HG03108 (cell line): ENCODE data around the gene HSBP1.
A peak's percentile ranks its signal among the peaks of the same experiment; 100 is the strongest.

Experiments used
- ATAC-seq: cut with Tn5 transposase; IDR thresholded peaks from one replicate; pipeline ENCODE4 v1.9.1; 2021; ENCODE audit warnings: moderate library complexity; ENCODE audit not compliant: unreplicated experiment

The HSBP1 gene

DNA sequence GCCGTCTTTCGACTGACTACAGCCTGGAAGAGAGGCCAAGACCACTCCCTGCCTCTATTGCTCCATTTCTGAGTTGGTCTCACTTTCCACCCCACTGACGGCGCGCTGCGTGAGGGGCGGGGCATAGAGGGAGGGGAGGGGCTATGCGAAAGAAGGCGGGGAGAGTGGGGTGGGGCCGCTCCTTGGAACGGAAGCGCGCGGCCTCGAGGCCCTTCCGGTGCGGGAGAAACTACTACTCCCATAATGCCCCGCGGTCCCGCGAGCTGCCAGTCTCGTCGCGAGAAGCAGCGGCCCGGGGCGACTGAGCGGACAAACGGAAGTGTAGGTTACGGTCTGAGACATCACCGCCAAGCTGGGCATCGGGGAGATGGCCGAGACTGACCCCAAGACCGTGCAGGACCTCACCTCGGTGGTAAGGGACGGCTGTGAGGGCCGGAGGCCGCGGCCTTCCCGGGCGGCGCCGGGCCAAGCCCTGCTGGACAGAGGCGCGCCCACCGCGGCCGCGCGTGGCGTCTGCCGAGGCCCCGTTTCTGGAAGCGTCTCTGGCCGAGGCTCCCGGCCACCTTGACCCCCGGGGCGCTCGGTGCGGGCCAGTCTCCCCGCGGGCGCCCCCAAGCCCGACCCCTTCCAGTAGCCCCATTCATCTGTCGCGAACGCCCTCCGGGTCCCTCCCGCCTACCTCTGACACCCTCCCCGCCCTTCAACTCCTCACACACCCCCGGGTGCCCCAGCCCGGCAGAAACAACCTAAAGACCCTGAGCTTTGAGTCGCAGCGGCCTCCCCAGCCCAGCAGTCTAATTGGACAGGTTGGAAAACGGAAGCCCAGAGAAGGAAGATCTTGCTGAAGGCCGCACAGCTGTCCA, at the start of gene HSBP1:
TSS of gene HSBP1 (plus strand) at position 269 of the 863 bp plus-strand sequence. CDS start at position 368, 99 bp downstream.
- ATAC-seq = peak; percentile 94

DNA sequence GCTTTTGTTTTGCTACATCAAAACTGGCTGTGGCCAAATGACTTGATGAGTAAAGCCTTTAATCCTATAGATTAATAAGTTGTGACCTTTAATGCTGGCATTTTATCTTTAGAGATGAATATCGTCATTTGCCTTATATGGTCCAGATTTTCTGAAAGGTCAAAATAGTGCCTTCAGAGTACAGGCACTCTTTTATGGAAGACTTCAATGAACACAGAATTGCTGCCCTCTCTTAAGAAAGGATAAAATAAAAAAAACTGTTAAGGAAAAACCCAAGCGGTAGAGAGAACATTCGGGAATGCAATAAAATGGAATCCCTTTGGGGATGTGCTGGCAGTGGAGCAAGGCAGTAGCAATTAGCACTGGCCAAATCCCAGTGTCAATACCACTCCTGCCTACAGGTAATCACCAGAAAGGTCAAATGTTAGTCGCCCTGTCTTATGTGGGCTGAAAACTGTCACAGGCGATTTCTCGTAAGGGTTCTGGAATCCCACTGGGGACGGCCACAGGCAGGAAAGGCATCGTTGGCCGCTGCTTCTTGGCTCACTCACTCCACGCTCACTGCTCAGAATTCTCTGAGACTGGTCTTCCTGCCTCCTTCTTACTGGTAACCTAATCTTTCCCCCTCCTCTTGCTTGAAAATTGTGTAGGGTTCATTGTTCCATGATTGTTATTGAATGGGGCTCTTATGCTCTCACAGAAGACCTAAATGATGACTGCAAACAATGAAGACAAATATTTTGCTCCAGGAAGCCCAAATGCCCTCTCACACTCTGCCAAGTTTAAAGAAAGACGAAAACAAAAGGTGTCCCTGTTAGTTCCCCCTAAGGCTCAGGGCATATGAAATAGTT, 45.4 kb upstream of the HSBP1 start:
- ATAC-seq = no peak

DNA sequence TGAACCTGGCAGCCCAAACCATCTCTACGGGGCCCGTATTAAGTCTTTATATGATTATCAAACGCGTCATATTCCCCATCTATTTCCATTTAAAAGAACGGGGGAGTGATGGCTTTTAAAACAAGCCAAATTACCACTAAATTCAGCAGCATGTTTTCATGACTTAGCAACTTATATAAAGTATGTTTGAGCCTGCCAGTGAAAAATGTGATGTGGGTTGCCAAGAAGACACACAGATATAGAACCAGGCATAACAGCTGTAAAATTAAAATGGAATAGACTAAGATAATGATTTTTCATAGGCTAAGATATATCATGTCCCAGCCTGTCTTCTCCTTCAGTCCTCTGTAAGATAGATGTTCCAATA, 44.8 kb upstream of the HSBP1 start:
- no peak for ATAC-seq

DNA sequence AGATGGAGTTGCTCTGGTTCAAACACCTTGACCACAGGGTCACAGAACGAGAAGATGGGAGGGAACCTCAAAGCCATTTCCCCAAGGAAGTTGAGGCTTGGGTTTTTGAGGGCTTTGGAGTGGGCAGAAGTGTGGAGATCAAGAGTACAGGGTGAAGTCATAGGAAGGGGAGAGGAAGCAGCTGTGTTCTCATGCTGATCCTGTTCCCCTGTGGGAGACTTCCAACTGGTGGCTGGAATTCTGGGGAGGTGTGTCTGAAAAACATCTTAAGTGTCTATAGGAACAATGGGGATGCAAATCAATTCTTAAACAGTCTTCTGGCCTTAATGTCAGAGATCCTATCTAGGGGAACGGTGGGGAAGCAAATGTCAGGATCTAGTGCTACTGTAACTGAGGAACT, 38.8 kb upstream of the HSBP1 start:
- no peak for ATAC-seq

DNA sequence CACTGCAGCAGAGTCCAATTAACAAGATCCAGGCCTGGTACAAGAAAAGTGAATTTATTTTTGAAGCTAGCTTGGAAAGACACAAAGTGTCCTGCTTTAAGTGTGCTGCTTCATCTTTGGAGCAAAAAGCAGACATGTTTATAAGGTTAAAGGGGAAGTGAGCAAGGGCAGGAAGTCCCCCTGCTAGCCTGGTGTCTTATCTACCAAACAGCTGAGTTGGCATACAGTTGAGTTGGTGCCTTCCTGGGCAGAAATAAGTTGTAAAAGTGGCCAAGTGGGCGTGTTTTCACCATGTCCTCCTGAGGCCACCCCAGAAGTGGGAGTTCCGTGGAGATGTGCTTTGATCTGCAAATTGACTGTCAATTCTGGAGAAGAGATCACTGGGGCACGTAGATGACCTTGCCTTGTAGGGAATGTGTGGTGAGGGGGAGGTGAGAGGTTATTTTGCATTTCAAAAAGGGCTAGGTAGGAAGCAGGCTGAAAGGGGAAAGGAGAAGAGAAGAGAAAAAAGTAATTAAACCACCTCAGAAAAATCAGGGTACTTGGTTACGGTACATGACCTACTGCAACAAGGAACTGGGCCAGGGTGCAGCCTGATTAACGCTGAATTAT, 38.3 kb upstream of the HSBP1 start:
- no peak for ATAC-seq

DNA sequence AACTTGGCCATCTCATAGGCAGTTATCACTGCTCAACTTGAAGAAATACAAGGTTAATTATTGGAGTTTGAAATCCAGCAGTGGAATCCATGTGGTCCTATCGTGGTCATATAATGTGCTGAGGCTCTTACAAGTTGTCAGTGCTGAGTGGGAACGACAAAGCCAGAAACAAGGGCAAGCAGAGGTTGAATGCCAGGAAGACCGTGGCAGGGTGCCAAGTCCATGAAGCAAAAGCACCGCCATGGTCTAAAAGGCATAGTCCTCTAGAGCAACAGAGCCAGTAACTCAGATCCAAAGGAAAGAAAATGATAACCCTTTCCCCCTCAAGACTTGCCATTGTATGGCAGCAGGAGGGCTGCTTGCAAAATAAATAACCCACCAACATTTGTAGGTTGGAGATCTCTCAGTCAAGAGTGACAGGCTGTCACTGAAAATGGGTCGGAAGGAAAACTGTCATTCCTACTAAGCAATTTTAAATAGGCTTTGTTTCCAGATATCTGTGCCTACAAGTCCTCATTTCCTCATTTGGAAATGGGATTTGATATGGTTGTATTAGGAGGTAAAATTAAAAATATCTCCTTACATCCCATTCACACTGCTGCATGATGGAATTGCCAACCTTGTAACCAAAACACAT, 36.4 kb upstream of the HSBP1 start:
- no peak for ATAC-seq

DNA sequence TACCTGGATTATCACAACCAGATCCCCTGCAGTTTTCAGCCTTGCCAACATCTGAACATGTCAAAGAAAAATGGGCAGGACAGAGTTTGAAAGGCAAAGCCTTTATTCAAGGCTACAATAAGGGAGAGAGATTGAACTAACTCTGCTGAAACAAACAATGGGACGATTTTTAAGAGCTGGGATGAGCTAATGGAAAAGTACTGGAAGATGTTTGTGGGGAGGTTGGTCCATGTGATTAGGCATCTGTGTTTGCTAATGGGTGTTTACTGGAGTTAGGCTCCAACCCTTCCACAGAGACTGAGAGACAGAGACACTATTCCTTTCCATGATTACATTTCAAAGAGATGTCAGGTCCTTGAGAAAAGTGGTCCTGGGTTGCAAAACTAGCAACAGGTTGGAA, 35.0 kb upstream of the HSBP1 start:
- ATAC-seq = no peak

DNA sequence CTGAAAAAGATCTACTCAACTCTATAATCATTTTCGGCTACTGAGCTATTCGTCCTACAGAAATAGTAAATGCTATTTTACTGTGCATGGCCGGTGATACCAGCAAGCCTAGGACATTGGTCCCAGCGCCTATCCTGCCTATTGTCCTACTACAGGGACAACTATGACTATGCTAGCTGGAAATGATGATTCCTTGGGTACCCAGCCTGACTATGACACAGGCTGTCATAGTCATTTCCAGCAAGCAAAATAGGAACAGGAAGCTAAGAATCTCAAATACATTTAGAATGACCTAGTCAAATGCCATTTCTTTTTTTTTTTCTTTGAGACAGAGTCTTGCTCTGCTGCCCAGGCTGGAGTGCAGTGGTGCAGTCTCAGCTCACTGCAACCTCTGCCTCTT, 33.7 kb upstream of the HSBP1 start:
- no peak for ATAC-seq

DNA sequence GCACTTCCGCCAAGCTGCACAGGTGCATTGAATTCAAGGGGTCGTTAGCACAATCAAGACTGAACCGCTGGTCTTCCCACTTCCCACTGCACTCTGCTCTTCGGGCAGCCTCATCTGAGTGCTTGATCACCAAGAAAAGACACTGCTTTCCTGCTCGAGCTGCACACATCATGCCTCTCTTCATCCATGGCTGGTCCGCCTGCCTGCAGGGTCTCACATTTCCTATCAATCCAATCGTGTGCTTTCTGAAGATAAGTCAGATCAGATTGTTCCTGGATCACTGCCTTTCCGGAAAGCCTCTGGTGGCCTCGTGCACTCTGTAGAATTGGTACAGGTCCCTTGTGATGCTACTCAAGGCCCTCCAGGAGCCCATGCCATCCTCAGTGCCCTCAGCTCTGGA, 30.8 kb upstream of the HSBP1 start:
- no peak for ATAC-seq

DNA sequence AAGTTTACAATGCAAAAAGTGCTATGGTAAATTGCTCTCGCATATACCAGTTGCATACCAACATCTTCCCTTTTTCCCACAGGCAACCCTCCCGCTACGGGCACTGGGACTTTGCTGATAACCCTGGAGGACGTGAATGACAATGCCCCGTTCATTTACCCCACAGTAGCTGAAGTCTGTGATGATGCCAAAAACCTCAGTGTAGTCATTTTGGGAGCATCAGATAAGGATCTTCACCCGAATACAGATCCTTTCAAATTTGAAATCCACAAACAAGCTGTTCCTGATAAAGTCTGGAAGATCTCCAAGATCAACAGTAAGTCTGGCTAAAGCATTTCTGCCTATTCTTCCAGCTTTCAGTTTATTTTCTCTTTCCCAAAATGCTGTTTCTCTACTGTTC, 27.9 kb upstream of the HSBP1 start:
- no peak for ATAC-seq

DNA sequence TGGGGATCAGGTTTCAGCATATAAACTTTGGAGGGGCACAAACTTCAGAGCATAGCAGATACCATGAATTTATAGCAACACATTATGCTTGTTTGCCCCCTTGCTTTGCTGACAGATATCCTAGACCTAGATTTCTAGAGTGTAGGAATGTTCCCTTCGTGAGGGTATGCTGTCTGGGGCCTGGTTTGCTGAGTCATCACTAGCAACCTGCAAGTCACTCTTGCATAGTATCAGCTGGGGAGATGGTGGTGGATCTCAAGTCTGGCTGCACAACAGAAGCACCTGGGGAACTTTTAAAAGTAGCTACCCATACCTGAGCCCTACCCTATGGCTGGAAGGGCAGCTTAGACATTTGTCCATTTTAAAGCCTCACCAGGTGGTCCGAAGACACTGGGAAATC, 22.3 kb upstream of the HSBP1 start:
- no peak for ATAC-seq

DNA sequence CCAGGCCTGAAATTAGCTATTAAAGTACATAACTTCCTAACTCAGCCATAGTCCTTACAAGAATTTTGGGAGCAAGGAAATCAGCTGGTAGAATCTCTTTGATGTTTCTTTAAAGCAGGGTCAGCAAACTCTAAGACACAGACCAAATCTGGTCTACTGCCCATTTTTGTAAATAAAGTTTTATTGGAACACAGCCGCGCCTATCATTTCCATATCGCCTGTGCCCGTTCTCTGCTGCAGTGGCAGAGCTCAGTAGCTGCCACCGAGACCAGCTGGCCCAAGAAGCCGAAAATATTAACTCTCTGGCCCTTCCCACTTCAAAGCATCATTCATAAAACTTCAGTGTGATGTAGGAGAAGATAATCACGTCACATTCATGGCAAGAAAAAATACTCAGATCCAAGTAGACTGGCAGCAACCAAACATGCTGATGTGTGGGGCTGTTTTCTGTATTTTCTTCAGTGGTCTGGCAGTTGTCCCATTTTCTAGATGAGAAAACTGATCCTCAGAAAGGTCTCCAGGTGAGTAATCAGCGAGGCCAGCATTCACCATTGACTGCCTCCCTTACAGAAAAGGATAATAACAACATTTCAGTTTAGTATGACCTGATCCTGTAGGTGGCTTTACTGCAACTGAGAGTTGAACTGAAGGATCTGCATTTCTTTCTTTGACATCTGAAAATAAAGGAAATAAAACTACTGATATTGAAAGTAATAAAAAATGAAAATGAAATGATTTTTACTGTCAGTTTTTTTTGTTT, 18.0 kb upstream of the HSBP1 start:
- no peak for ATAC-seq

DNA sequence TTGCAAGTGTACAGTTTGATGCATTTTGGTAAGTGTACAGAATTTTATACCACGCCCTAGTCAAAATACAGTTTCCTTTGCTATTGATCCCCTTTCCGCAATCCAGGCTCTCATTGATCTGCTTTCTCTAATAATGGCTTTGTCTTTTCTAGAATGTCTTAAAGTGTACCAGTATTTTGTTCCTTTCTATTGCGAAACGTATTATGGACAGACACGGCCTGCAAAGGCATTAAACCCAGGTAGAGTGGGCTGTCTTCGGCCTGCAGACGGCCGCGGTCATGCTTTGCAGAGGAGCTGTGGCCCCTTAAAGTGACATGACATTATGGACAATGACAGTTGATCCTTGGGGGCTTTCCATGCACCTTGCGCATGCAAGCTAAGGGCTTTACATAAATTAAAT, 15.9 kb upstream of the HSBP1 start:
- no peak for ATAC-seq

DNA sequence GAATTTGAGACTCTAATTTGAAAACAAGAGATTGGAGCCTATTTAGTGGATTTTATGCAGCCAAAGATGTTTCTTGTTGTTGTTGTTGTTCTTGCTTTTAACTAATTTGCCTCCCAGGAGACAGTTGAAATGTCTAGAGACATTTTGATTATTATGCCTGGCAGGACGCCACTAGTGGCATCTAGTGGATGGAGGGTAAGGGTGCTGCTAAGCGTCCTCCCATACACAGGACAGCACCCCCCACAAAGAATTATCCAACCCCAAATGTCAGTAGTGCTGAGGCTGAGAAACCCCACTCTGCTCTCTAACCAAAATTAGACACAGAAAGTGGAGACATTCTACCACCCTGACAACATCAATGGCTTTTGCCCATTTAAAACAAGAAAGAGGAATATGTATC, 15.4 kb upstream of the HSBP1 start:
- ATAC-seq = no peak

DNA sequence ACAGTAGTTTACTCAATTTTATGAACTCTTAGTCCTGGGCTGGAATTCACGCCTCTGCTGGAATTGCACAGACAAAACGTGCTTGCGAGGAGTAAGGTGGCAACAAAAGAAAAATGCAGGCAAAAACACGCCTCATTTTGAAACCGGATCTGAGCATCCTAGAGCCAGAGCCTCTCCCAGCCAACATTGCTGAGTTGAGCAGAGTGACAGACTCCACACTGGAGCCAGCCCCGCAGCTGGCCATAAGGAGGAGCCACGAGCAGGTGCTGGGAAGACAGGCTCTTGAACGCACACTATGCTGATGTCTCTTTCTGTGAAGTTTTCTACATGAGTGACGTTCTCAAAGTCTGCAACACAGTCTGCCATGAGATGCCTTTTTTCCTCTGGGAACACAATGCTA, 14.6 kb upstream of the HSBP1 start:
- ATAC-seq = no peak

DNA sequence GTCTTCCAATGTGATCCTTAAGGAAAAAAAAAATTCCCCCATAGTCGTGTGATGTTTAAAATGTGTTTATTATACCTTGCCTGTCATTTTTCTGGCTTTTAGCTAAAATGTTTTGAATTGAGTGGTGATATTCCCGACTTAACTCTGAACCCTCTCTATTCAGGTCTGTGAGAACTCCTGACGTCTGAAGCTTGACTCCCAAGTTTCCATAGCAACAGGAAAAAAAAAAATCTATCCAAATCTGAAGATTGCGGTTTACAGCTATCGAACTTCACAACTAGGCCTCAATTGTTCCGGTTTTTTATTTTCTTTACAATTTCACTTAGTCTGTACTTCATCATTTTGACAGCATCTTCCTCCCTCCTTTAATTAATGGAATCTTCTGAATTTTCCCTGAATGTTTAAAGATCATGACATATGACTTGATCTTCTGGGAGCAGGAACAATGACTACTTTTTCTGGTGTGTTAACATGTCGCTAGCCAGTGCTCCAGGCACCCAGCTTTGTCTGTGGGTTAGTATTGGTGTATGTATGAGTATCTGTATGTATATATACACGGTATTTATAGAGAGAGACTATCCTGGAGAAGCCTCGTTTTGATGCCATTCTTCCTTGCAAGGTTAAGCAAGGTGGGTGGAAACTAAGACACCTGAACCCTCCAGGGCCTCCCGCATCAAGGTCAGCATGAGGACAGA, 12.8 kb upstream of the HSBP1 start:
- no peak for ATAC-seq

DNA sequence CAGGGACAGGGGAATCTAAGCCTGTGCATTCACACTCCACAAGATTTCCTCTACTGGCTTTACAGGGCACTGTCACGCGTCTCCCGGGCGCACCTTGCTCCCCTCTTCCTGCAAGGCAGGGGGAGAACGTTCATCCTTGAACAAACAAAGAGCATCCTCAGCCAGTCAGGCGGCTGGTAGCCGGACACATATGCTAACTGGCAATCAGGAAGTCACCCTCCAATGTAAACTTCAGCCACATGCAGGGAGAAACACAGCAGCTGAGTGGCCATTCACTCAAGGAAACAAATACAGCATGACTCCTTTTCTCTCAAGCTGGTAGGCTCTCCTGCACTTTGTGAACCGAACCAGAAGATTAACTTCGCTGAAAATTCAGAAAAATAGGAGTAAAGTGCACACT, 10.8 kb upstream of the HSBP1 start:
- no peak for ATAC-seq

DNA sequence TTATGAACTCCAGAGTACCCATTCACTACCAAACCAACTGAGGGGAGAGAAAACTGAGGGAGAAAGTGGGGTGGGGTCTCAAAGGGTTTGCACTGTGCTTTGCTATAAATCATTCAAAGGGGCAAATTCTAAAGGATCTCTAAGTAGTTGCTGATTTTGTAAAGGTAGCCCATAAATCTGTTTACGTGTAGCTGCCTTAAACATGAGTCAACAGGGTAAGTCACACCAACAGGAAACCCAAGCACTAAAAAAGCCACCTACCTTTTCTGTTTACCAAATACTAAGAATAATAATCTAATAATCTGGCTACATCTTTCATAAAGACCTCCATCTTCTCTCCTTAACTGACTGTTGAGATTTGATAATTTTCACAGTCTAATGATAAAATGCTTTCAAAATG, 8.4 kb upstream of the HSBP1 start:
- no peak for ATAC-seq

DNA sequence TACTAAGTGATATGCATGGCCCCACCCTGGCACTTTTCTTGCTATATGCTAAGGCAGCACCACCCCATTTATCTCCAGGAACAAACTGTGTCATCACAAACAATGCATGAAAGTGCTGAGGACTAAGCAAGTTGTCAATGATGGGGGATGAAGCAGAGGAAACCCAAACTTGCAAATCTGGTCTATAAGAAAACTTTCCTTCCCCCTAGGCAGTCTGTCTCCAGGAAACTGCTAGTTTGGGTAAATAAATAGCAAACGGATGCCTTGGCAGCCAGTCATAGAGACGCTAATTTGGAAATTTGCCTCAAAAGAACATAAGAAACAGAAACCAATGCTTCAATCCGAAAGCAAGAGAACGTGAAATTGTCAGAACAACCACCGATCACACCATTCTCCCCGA, 5.6 kb upstream of the HSBP1 start:
- peak; percentile 53 for ATAC-seq
